SH-SY5Y (cell line): ENCODE data around the gene HRH3.

Experiments used
- GATA2 ChIP-seq: IDR thresholded peaks from 2 replicates; pipeline ENCODE4 v1.6.1; 2011; ENCODE audit warnings: mild to moderate bottlenecking, low read depth, low read length
- GATA3 ChIP-seq: IDR thresholded peaks from 2 replicates; pipeline ENCODE4 v1.6.1; 2011; ENCODE audit warnings: low read depth, mild to moderate bottlenecking, low read length, moderate library complexity

GRCh38 chr20:62205618-62206387 is 14.3 kb downstream of the HRH3 start:
- TF ChIP-seq GATA2 (no peak), GATA3 (no peak)
